NCI-H748 (cell line): ENCODE results near the gene CRELD1.
A peak's percentile ranks its signal among the peaks of the same experiment; 100 is the strongest.

Experiments used
- DNase-seq: peaks from one replicate; lab custom pipeline; 2025; ENCODE audit not compliant: unreplicated experiment; lab: John Stamatoyannopoulos, UW

Gene CRELD1

DNA sequence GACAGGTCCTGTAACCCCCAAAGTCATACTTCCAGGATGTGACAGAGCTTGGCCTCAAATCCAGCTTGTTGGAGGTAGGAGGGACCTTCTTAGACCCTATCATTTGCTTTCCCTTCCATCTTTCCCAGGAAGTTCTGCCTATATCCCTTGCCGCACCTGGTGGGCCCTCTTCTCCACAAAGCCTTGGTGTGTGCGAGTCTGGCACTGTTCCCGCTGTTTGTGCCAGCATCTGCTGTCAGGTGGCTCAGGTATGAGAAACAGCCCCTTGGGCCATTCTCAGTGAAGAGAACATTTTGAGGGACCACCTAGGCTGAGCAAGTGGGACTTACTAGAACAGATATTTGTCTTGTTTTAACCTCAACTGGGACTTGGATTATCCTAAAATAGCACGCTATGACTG is 29.7 kb upstream of the CRELD1 start:
- DNase-seq: no peak

DNA sequence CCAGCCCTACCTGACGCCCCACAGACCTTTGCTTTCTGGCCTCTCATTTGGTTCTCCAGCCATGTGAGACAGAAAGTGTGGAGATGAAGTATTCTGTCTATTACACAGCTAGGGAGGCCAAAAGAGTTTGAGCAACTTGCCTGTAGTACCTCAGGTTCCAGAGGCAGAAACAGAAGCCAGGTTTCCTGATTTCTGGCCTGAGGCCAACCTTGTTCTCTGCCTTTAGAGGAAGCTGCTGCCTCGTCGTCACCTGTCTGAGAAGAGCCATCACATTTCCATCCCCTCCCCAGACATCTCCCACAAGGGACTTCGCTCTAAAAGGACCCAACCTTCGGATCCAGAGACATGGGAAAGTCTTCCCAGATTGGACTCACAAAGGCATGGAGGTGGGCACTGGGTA is 27.2 kb upstream of the CRELD1 start:
- DNase-seq: no peak

DNA sequence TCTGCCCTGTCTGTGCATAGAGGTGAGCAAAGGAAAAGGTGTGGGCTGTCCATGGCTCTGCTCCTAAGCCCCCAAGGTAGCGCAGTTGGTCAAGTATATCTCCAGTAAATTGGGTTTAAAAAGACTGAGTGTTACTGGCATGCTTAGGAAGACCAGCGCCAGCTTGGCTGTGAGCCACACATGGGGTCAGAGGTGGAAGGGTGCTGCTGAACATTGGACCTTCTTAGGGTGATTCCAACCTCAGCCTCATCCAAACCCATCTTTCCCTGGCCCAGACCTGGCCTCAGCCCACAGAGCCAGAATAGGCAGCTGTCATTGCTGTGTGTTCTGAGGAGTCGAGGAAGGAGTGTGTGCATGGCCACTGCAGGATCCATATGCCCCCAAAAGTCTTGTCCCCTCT is 25.3 kb upstream of the CRELD1 start:
- no peak for DNase-seq

DNA sequence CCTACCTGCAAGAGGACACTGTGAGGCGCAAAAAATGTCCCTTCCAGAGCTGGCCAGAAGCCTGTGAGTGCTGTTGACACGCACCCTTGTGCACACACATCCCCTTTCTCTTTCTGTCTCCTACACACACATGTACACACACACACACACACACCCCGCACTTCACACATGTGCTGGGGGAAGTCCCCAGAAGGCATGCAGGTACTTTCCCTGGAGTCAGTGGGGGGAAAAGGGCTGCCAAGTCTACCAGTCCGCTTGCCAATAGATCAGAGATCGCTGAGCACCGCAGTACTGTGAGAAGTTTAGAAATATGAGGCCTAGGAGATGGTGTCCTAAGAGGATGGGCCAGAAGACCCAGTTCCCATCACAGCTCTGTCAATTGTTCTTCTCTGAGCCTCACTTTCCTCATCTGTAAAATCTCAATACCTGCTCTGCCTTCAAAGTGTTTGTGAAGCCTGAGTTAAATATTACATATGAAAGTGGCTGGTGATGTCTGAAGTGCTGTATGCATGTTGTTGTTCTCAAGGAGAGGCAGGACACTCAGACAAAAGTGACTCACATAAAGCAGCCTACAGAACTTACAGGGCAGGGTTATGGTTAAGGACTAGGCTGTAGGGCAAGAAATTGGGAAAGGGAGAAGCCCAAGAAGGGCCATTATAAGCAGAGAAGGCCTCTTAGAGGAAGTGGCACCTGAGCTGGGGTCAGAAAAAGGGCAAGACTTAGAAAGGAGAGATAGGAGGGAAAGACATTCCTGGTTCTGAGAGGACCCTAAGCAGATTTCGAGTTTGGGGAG is 24.2 kb upstream of the CRELD1 start:
- no peak for DNase-seq

DNA sequence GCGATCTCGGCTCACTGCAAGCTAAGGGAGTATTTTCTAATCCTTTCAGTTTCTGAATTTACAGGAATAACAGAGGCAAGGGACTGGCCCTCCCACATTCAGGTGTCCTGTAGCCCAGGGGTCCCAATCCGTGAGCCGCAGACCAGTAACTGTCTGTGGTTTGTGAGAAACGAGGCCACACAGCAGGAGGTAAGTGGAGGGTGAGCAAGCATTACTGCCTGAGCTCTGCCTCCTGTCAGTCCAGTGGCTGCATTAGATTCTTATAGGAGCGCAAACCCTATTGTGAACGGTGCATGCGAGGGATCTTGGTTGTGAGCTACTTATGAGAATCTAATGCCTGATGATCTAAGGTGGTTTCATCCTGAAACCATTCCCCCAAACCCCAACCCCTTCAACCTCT is 21.8 kb upstream of the CRELD1 start:
- no peak for DNase-seq

GRCh38 chr3:9912294-9912935 is 21.2 kb upstream of the CRELD1 start:
- DNase-seq: no peak

GRCh38 chr3:9913601-9914000 is 20.0 kb upstream of the CRELD1 start:
- no peak for DNase-seq

- no peak for DNase-seq
These were observed 19.6 kb upstream of the CRELD1 start for GRCh38 chr3:9914011-9914410.

- DNase-seq: no peak
These were observed 18.9 kb upstream of the CRELD1 start for GRCh38 chr3:9914559-9915253.

DNA sequence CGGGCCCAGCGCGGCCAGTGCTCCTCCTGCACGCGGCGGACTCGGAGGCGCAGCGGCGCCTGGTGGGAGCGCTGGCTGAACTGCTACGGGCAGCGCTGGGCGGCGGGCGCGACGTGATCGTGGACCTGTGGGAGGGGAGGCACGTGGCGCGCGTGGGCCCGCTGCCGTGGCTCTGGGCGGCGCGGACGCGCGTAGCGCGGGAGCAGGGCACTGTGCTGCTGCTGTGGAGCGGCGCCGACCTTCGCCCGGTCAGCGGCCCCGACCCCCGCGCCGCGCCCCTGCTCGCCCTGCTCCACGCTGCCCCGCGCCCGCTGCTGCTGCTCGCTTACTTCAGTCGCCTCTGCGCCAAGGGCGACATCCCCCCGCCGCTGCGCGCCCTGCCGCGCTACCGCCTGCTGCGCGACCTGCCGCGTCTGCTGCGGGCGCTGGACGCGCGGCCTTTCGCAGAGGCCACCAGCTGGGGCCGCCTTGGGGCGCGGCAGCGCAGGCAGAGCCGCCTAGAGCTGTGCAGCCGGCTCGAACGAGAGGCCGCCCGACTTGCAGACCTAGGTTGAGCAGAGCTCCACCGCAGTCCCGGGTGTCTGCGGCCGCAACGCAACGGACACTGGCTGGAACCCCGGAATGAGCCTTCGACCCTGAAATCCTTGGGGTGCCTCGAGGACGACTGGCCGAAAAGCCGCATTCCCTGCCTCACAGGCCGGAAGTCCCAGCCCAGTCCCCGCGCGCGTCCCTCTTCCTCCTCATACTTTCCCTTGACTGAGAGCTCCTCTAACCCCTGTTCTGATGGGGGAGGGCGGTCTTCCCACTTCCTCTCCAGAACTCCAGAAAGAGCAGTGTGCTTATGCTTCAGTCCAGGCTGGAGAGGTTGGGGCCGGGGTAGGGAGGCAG is 18.1 kb upstream of the CRELD1 start:
- DNase-seq: peak; percentile 62

DNA sequence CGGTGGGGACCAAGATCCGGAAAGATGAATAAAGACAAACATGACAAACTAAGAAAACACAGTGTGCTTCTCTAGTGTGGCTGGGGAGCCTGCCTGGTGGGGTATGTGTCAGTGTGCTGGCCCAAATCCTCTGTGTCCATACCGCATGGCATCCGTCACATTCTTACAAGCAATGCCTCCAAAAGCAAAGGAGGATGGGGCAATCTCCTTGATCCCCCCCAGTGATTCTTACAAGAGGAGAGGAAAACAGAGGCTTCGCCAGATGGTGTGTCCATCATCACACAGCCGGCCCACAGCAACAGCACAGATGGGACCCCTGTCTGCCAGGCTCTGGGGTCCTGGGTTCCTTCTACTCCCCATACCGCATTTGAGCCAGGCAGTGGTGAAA is 17.3 kb upstream of the CRELD1 start:
- no peak for DNase-seq

DNA sequence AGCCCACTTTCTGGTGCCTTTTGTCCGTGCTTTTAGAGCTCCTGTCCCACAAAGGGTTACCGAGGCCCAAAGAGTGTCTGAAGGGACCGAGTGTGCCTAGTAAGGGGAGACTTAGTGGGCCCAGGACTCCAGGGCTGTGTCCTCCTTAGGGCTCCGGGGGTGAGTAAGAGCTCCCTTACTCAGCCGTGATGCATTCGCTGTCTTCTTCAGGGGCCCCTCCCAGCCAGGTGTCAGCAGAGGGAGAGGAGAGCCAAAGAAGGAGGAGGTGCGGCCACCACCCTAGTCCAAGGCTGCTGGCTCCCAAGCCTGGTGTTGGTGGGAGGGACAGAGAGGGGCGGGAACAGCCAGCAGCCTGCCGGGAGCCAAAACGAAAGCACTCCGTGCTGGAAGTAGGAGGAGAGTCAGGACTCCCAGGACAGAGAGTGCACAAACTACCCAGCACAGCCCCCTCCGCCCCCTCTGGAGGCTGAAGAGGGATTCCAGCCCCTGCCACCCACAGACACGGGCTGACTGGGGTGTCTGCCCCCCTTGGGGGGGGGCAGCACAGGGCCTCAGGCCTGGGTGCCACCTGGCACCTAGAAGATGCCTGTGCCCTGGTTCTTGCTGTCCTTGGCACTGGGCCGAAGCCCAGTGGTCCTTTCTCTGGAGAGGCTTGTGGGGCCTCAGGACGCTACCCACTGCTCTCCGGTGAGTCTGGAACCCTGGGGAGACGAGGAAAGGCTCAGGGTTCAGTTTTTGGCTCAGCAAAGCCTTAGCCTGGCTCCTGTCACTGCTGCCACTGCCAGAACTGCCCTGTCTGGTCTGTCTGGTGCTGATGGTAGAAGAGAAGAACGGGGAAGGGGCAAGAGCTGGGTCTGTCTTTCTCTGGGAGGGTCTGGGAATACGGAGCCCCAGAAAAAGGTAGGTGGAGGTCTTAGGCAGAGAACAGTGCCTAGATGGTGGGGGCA is 16.6 kb upstream of the CRELD1 start, which contains the start of gene IL17RC:
Gene IL17RC, plus strand, starts transcription at position 365 of the 947 bp plus-strand sequence. Its CDS starts 218 bp downstream, at position 583.
- DNase-seq: peak; percentile 81

GRCh38 chr3:9917820-9918219 is 15.8 kb upstream of the CRELD1 start:
- DNase-seq: no peak

DNA sequence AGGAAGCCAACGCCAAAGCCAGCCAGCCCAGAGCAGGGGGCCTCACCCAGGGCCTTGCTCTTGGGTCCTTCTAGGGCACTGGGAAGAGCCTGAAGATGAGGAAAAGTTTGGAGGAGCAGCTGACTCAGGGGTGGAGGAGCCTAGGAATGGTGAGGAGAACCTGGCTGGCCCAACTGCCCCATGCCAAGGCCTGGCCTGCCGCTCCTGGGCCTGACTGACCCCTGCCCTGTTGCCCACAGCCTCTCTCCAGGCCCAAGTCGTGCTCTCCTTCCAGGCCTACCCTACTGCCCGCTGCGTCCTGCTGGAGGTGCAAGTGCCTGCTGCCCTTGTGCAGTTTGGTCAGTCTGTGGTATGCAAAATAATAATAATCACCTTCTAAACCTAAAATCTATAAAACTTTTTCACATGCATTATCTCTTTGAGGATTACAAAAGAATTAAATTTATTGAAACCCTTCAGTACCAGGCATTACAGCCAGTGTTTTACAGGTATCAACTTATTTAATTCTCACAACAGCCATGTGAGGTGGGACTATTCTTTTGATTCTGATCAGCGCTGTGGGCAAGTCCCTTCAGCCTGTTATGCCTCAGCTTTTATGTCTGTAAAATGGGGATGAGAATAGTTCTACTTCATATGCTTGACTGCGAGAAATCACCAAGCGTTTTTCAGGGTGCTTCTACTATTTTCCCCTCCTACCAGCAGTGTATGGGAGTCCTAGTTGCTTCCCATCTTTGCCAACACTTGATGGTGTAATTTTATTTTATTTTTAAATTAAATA is 15.2 kb upstream of the CRELD1 start:
- DNase-seq: no peak

DNA sequence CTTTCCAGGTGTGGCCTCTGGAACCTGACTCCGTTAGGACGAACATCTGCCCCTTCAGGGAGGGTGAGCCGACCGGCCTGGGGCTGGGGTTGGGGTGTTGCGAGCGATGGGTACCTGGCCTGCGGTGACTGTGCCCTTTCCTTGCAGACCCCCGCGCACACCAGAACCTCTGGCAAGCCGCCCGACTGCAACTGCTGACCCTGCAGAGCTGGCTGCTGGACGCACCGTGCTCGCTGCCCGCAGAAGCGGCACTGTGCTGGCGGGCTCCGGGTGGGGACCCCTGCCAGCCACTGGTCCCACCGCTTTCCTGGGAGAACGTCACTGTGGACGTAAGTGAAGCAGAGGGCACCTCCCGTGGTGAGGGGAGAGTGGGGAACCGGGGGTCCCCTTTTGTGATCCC is 5.5 kb upstream of the CRELD1 start:
- no peak for DNase-seq

DNA sequence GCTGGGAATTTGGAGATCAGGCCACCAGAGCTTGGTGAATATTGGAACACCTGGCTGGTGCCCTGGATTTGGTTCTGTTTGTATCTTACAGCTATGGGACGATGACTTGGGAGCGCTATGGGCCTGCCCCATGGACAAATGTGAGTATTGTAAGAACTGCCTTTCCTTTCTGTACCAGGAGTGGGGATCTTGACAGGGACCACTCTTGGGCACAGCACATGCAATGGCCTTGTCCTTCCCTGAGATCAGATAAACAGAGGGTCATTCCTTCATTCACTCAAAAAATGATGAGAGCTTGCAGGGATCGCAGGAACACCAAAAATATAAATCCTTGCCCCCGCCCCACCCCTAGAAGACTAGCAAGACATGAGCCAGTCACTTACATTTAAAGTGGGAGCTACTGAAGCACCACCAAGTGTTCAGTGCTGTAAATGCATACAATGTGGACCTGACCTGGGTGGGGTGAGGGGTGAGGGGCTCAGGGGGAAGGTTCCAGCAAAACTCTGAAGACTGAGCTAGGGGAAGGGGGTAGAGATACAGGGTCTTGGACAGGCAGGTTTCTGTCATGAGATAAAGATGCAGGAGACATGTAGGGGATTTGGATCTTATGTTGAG is 2.7 kb upstream of the CRELD1 start:
- no peak for DNase-seq

GRCh38 chr3:9932535-9932842 is 1.1 kb upstream of the CRELD1 start:
- DNase-seq: no peak

DNA sequence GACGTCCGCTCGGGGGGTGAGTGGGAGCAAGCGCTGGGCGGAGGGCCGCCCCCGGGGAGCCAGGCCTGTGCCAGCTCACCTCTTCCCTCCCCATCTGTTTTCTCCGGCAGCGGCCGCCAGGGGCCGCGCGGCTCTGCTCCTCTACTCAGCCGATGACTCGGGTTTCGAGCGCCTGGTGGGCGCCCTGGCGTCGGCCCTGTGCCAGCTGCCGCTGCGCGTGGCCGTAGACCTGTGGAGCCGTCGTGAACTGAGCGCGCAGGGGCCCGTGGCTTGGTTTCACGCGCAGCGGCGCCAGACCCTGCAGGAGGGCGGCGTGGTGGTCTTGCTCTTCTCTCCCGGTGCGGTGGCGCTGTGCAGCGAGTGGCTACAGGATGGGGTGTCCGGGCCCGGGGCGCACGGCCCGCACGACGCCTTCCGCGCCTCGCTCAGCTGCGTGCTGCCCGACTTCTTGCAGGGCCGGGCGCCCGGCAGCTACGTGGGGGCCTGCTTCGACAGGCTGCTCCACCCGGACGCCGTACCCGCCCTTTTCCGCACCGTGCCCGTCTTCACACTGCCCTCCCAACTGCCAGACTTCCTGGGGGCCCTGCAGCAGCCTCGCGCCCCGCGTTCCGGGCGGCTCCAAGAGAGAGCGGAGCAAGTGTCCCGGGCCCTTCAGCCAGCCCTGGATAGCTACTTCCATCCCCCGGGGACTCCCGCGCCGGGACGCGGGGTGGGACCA is 632 bp upstream of the CRELD1 start:
- peak; percentile 81 for DNase-seq
